NCI-H1092 treated with DMSO at 0.1 percent for 48 hours (cell line): ENCODE data around the gene UBE2J2.

ENCODE experiments used
- DNase-seq: peaks from one replicate; lab custom pipeline; 2025; lab: John Stamatoyannopoulos, UW

The UBE2J2 gene

GRCh38 chr1:1211541-1212441, 61.9 kb downstream of the UBE2J2 start:
- no peak for DNase-seq

- DNase-seq, result no peak
Observed at GRCh38 chr1:1210726-1211540, 62.7 kb downstream of the UBE2J2 start.

- DNase-seq, result no peak
Observed at GRCh38 chr1:1208713-1209433, 64.8 kb downstream of the UBE2J2 start.

GRCh38 chr1:1207571-1207892, 66.1 kb downstream of the UBE2J2 start:
- no peak for DNase-seq

- DNase-seq, result no peak
Observed at GRCh38 chr1:1206966-1207531, 66.6 kb downstream of the UBE2J2 start.

- no peak for DNase-seq
Observed at GRCh38 chr1:1206376-1206965, 67.2 kb downstream of the UBE2J2 start, which contains the start of gene TNFRSF18. Gene TNFRSF18 (minus strand): TSS chr1:1206592. CDS start chr1:1206571, 21 bp downstream.

GRCh38 chr1:1205769-1206375, 67.8 kb downstream of the UBE2J2 start:
- DNase-seq, result no peak

GRCh38 chr1:1204998-1205768, 68.5 kb downstream of the UBE2J2 start:
- DNase-seq, result no peak

GRCh38 chr1:1204425-1204920, 69.2 kb downstream of the UBE2J2 start:
- DNase-seq, result no peak
